ENCODE results near the gene BSX.

Gene BSX

GRCh38 chr11:122981388-122982264 lies at the start of gene BSX:
Gene BSX (minus strand): TSS chr11:122981834. CDS start chr11:122981671, 163 bp downstream.
- peak in 2 of 3 donors; percentile 13 to 51 for DNase-seq (ENCODE audit: low read depth in 3 of 3, low spot score in 1 of 3)

- no peak for DNase-seq (ENCODE audit: low read depth in 3 of 3, low spot score in 1 of 3)
These were observed 48.9 kb upstream of the BSX start for GRCh38 chr11:123030517-123030916.

- DNase-seq (ENCODE audit: low read depth in 3 of 3, low spot score in 1 of 3): peak in 1 of 3 donors; percentile 3
These were observed 39.3 kb upstream of the BSX start for GRCh38 chr11:123020968-123021367.

- DNase-seq (ENCODE audit: low read depth in 3 of 3, low spot score in 1 of 3): no peak
These were observed 37.1 kb upstream of the BSX start for GRCh38 chr11:123018702-123019101.

GRCh38 chr11:123011510-123011909 lies 29.9 kb upstream of the BSX start:
- no peak for DNase-seq (ENCODE audit: low read depth in 3 of 3, low spot score in 1 of 3)

GRCh38 chr11:123006860-123007542 lies 25.4 kb upstream of the BSX start:
- no peak for DNase-seq (ENCODE audit: low read depth in 3 of 3, low spot score in 1 of 3)

GRCh38 chr11:123000721-123001120 lies 19.1 kb upstream of the BSX start:
- DNase-seq (ENCODE audit: low read depth in 3 of 3, low spot score in 1 of 3): no peak

- no peak for DNase-seq (ENCODE audit: low read depth in 3 of 3, low spot score in 1 of 3)
These were observed 17.2 kb upstream of the BSX start for GRCh38 chr11:122998727-122999366.

GRCh38 chr11:122995526-122995925 lies 13.9 kb upstream of the BSX start:
- DNase-seq (ENCODE audit: low read depth in 3 of 3, low spot score in 1 of 3): no peak

GRCh38 chr11:122984186-122985011 lies 2.8 kb upstream of the BSX start:
- no peak for DNase-seq (ENCODE audit: low read depth in 3 of 3, low spot score in 1 of 3)

- DNase-seq (ENCODE audit: low read depth in 3 of 3, low spot score in 1 of 3): no peak
These were observed 2.0 kb upstream of the BSX start for GRCh38 chr11:122983438-122984185.

GRCh38 chr11:122979815-122980595 lies 1.6 kb downstream of the BSX start:
- no peak for DNase-seq (ENCODE audit: low read depth in 3 of 3, low spot score in 1 of 3)

- no peak for DNase-seq (ENCODE audit: low read depth in 3 of 3, low spot score in 1 of 3)
These were observed 2.4 kb downstream of the BSX start for GRCh38 chr11:122979103-122979814.

GRCh38 chr11:122978299-122978620 lies 3.4 kb downstream of the BSX start:
- no peak for DNase-seq (ENCODE audit: low read depth in 3 of 3, low spot score in 1 of 3)

GRCh38 chr11:122977470-122978298 lies 4.0 kb downstream of the BSX start:
- DNase-seq (ENCODE audit: low read depth in 3 of 3, low spot score in 1 of 3): no peak

- no peak for DNase-seq (ENCODE audit: low read depth in 3 of 3, low spot score in 1 of 3)
These were observed 4.7 kb downstream of the BSX start for GRCh38 chr11:122976734-122977469.

GRCh38 chr11:122976061-122976733 lies 5.4 kb downstream of the BSX start:
- DNase-seq (ENCODE audit: low read depth in 3 of 3, low spot score in 1 of 3): no peak
